HUES48 (cell line): ENCODE data around the gene RNF213.

ENCODE experiments used
- H3K27ac ChIP-seq: one replicate; pipeline ENCODE4 v1.7.0; 2013; ENCODE audit warnings: low read depth, low read length, inconsistent platforms
- H3K27me3 ChIP-seq: 2 replicates; pipeline ENCODE4 v1.6.1; 2013; ENCODE audit warnings: mild to moderate bottlenecking, low read length; ENCODE audit not compliant: control insufficient read depth, insufficient read depth
- H3K36me3 ChIP-seq: 2 replicates; pipeline ENCODE4 v1.6.1; 2013; ENCODE audit warnings: low read length; ENCODE audit not compliant: control insufficient read depth, insufficient read depth
- H3K4me1 ChIP-seq: 2 replicates; pipeline ENCODE4 v1.6.1; 2013; ENCODE audit warnings: mild to moderate bottlenecking, low read length; ENCODE audit not compliant: control insufficient read depth, insufficient read depth
- H3K4me3 ChIP-seq: 2 replicates; pipeline ENCODE4 v1.5.1; 2013; ENCODE audit warnings: mild to moderate bottlenecking, low read depth, low read length
- H3K9ac ChIP-seq: 2 replicates; pipeline ENCODE4 v1.6.1; 2013; ENCODE audit warnings: mild to moderate bottlenecking, low read depth, low read length, moderate library complexity
- H3K9me3 ChIP-seq: 2 replicates; pipeline ENCODE4 v1.6.1; 2013; ENCODE audit warnings: low read length; ENCODE audit not compliant: control insufficient read depth, insufficient read depth

The RNF213 gene

GRCh38 chr17:80354336-80354735 is 93.7 kb downstream of the RNF213 start:
- H3K4me1 ChIP-seq = no peaks in the 10 kb centered on the region
- peaks cover 70% of the 10 kb centered on the region for H3K36me3 ChIP-seq
- H3K9me3 ChIP-seq = no peaks in the 10 kb centered on the region
- no peak overlapping the region for H3K9ac ChIP-seq
- no peak overlapping the region for H3K4me3 ChIP-seq
- H3K27ac ChIP-seq = no peak overlapping the region
- no peaks in the 10 kb centered on the region for H3K27me3 ChIP-seq

- Histone ChIP-seq H3K4me3 (no peak overlapping the region), H3K4me1 (no peaks in the 10 kb centered on the region), H3K36me3 (peaks cover 72% of the 10 kb centered on the region), H3K9me3 (no peaks in the 10 kb centered on the region), H3K9ac (no peak overlapping the region), H3K27me3 (no peaks in the 10 kb centered on the region), H3K27ac (no peak overlapping the region)
Measured at GRCh38 chr17:80356231-80356856, 95.7 kb downstream of the RNF213 start.

GRCh38 chr17:80358131-80358530 is 97.5 kb downstream of the RNF213 start:
- no peak overlapping the region for H3K27ac ChIP-seq
- no peak overlapping the region for H3K4me3 ChIP-seq
- H3K9me3 ChIP-seq = no peaks in the 10 kb centered on the region
- no peaks in the 10 kb centered on the region for H3K27me3 ChIP-seq
- peaks cover 71% of the 10 kb centered on the region for H3K36me3 ChIP-seq
- no peak overlapping the region for H3K9ac ChIP-seq
- no peaks in the 10 kb centered on the region for H3K4me1 ChIP-seq

GRCh38 chr17:80358861-80359260 is 98.2 kb downstream of the RNF213 start:
- H3K27ac ChIP-seq = no peak overlapping the region
- no peaks in the 10 kb centered on the region for H3K27me3 ChIP-seq
- H3K4me1 ChIP-seq = no peaks in the 10 kb centered on the region
- no peak overlapping the region for H3K9ac ChIP-seq
- no peak overlapping the region for H3K4me3 ChIP-seq
- H3K9me3 ChIP-seq = no peaks in the 10 kb centered on the region
- H3K36me3 ChIP-seq = peaks cover 71% of the 10 kb centered on the region

- Histone ChIP-seq H3K9ac (no peak overlapping the region), H3K9me3 (no peaks in the 10 kb centered on the region), H3K36me3 (peaks cover 71% of the 10 kb centered on the region), H3K4me1 (no peaks in the 10 kb centered on the region), H3K27me3 (no peaks in the 10 kb centered on the region), H3K27ac (no peak overlapping the region), H3K4me3 (no peak overlapping the region)
Measured at GRCh38 chr17:80359422-80360110, 98.9 kb downstream of the RNF213 start.

- Histone ChIP-seq H3K27me3 (no peaks in the 10 kb centered on the region), H3K9ac (no peak overlapping the region), H3K9me3 (no peaks in the 10 kb centered on the region), H3K27ac (no peak overlapping the region), H3K4me3 (no peak overlapping the region), H3K36me3 (peaks cover 73% of the 10 kb centered on the region), H3K4me1 (no peaks in the 10 kb centered on the region)
Measured at GRCh38 chr17:80360396-80360795, 99.7 kb downstream of the RNF213 start.

- Histone ChIP-seq H3K27me3 (no peaks in the 10 kb centered on the region), H3K4me1 (no peaks in the 10 kb centered on the region), H3K27ac (no peak overlapping the region), H3K4me3 (no peak overlapping the region), H3K9me3 (no peaks in the 10 kb centered on the region), H3K36me3 (peaks cover 83% of the 10 kb centered on the region), H3K9ac (no peak overlapping the region)
Measured at GRCh38 chr17:80361495-80362220, 101.0 kb downstream of the RNF213 start.

- no peak overlapping the region for H3K9ac ChIP-seq
- H3K4me1 ChIP-seq = no peaks in the 10 kb centered on the region
- H3K27me3 ChIP-seq = no peaks in the 10 kb centered on the region
- no peaks in the 10 kb centered on the region for H3K9me3 ChIP-seq
- no peak overlapping the region for H3K4me3 ChIP-seq
- peaks cover 82% of the 10 kb centered on the region for H3K36me3 ChIP-seq
- H3K27ac ChIP-seq = no peak overlapping the region
Measured at GRCh38 chr17:80362428-80363119, 101.9 kb downstream of the RNF213 start.

- Histone ChIP-seq H3K9me3 (no peaks in the 10 kb centered on the region), H3K4me1 (no peaks in the 10 kb centered on the region), H3K27ac (no peak overlapping the region), H3K9ac (no peak overlapping the region), H3K36me3 (peaks cover 85% of the 10 kb centered on the region), H3K27me3 (no peaks in the 10 kb centered on the region), H3K4me3 (no peak overlapping the region)
Measured at GRCh38 chr17:80363120-80363515, 102.5 kb downstream of the RNF213 start.

- Histone ChIP-seq H3K9ac (no peak overlapping the region), H3K4me1 (no peaks in the 10 kb centered on the region)
Measured at GRCh38 chr17:80363518-80364090, 103.0 kb downstream of the RNF213 start.

More at GRCh38 chr17:80363518-80364090, 103.0 kb downstream of the RNF213 start:
- no peaks in the 10 kb centered on the region for H3K9me3 ChIP-seq
- no peak overlapping the region for H3K27ac ChIP-seq
- H3K36me3 ChIP-seq = peaks cover 83% of the 10 kb centered on the region
- H3K27me3 ChIP-seq = no peaks in the 10 kb centered on the region
- no peak overlapping the region for H3K4me3 ChIP-seq
